Mucosa of rectum (tissue), 2 donors: ENCODE results near the gene NFAT5.
A peak's percentile ranks its signal among the peaks of the same experiment; 100 is the strongest.

Source experiments
- H3K27ac ChIP-seq, 2 donors: one replicate each; pipeline ENCODE4 v1.7.0; 2013; ENCODE audit warnings: inconsistent platforms in 2 of 2, low read depth in 2 of 2, low read length in 2 of 2
- H3K27me3 ChIP-seq, 2 donors: one replicate each; pipeline ENCODE4 v1.7.0; 2013; ENCODE audit warnings: low read length in 2 of 2; ENCODE audit not compliant: control insufficient read depth in 2 of 2, insufficient read depth in 2 of 2
- H3K36me3 ChIP-seq, 2 donors: one replicate each; pipeline ENCODE4 v1.7.0; 2013; ENCODE audit warnings: low read length in 2 of 2; ENCODE audit not compliant: control insufficient read depth in 2 of 2, insufficient read depth in 2 of 2
- H3K4me1 ChIP-seq, 2 donors: one replicate each; pipeline ENCODE4 v1.7.0; 2013; ENCODE audit warnings: low read length in 2 of 2, mild to moderate bottlenecking in 1 of 2; ENCODE audit not compliant: control insufficient read depth in 2 of 2, insufficient read depth in 2 of 2
- H3K4me3 ChIP-seq, 2 donors: one replicate each; pipeline ENCODE4 v1.7.0; 2013; ENCODE audit warnings: low read length in 2 of 2
- H3K9ac ChIP-seq, 2 donors: one replicate each; pipeline ENCODE4 v1.7.0; 2013; ENCODE audit warnings: low read length in 2 of 2, low read depth in 1 of 2, mild to moderate bottlenecking in 1 of 2
- H3K9me3 ChIP-seq, 2 donors: one replicate each; pipeline ENCODE4 v1.7.0; 2013; ENCODE audit warnings: low read length in 2 of 2; ENCODE audit not compliant: control insufficient read depth in 2 of 2
- donor health status: healthy.
- donor health status: Normal muscosa, but diverticular disease.

NFAT5 gene

DNA sequence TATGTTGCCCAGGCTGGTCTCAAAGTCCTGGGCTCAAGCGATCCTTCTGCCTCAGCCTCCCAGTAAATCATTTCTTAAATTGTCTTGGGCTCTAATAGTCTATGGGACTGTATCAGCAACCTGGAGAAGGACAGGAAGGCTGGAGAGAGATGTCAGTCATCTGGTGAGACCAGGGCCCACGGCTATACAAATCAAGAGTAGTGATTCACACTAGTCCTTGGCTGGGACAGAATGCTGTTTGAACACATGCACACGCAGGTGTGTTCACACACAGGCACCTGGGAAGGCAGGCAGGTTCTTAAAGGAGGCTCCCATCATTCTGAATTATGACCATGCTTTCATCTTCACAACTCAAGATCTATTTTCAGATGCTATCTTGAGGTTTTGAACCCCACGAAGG lies 146.5 kb downstream of the NFAT5 start:
- Histone ChIP-seq H3K27ac (no peak overlapping the region), H3K36me3 (peaks cover 8 to 15% of the 10 kb centered on the region in 2 donors), H3K4me3 (no peak overlapping the region), H3K27me3 (no peaks in the 10 kb centered on the region), H3K9me3 (no peaks in the 10 kb centered on the region), H3K9ac (no peak overlapping the region), H3K4me1 (no peaks in the 10 kb centered on the region)

- Histone ChIP-seq H3K4me1 (no peaks in the 10 kb centered on the region), H3K27ac (no peak overlapping the region)
These were observed 147.3 kb downstream of the NFAT5 start for GRCh38 chr16:69712914-69713581.

GRCh38 chr16:69717066-69717465 lies 151.3 kb downstream of the NFAT5 start:
- Histone ChIP-seq H3K9ac (no peak overlapping the region), H3K27me3 (no peaks in the 10 kb centered on the region), H3K36me3 (peaks cover 10% of the 10 kb centered on the region in 2 donors), H3K9me3 (no peaks in the 10 kb centered on the region), H3K27ac (no peak overlapping the region), H3K4me1 (peaks cover 0 to 2% of the 10 kb centered on the region in 2 donors), H3K4me3 (no peak overlapping the region)

More at GRCh38 chr16:69712914-69713581, 147.3 kb downstream of the NFAT5 start:
- H3K27me3 ChIP-seq = no peaks in the 10 kb centered on the region
- H3K4me3 ChIP-seq = no peak overlapping the region
- H3K36me3 ChIP-seq = peaks cover 10 to 16% of the 10 kb centered on the region in 2 donors
- no peak overlapping the region for H3K9ac ChIP-seq
- H3K9me3 ChIP-seq = no peaks in the 10 kb centered on the region

GRCh38 chr16:69718111-69718764 lies 152.5 kb downstream of the NFAT5 start:
- H3K9ac ChIP-seq = no peak overlapping the region
- H3K4me3 ChIP-seq = no peak overlapping the region
- H3K27ac ChIP-seq = no peak overlapping the region
- no peaks in the 10 kb centered on the region for H3K27me3 ChIP-seq
- peaks cover 0 to 2% of the 10 kb centered on the region in 2 donors for H3K4me1 ChIP-seq
- peaks cover 5 to 7% of the 10 kb centered on the region in 2 donors for H3K36me3 ChIP-seq
- no peaks in the 10 kb centered on the region for H3K9me3 ChIP-seq

DNA sequence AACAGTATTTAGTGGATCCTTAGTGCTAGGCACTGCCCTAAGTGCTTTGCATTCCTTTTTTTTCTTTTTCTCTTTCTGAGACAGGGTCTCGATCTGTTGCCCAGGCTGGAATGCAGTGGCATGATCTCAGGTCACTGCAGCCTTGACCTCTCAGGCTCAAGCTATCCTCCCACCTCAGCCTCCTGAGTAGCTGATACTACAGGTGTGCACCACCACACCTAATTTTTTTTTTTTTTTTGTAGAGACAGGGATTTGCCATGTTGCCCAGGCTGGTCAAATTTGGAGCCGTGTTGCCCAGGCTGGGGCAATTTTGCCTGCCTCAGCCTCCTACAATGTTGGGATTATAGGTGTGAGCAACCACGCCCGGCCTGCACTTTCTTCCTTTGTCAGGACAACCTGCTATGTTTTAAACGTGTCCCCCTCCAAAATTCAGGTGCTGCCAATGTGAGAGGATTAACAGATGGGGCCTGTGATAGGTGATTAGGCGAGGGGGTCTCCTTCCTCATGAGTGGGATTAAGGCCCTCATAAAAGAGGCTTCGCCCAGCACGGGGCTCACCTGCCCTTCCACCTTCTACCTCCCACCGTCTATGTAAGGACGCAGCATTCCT lies 155.2 kb downstream of the NFAT5 start:
- Histone ChIP-seq H3K36me3 (peaks cover 4 to 7% of the 10 kb centered on the region in 2 donors), H3K27ac (no peak overlapping the region), H3K4me1 (peaks cover 3 to 16% of the 10 kb centered on the region in 2 donors), H3K27me3 (no peaks in the 10 kb centered on the region), H3K9ac (no peak overlapping the region), H3K9me3 (no peaks in the 10 kb centered on the region), H3K4me3 (no peak overlapping the region)

GRCh38 chr16:69721441-69721957 lies 155.7 kb downstream of the NFAT5 start:
- H3K27ac ChIP-seq = no peak overlapping the region
- peaks cover 4 to 7% of the 10 kb centered on the region in 2 donors for H3K36me3 ChIP-seq
- H3K4me3 ChIP-seq = no peak overlapping the region
- H3K27me3 ChIP-seq = no peaks in the 10 kb centered on the region
- peaks cover 6 to 18% of the 10 kb centered on the region in 2 donors for H3K4me1 ChIP-seq
- no peak overlapping the region for H3K9ac ChIP-seq
- H3K9me3 ChIP-seq = no peaks in the 10 kb centered on the region

DNA sequence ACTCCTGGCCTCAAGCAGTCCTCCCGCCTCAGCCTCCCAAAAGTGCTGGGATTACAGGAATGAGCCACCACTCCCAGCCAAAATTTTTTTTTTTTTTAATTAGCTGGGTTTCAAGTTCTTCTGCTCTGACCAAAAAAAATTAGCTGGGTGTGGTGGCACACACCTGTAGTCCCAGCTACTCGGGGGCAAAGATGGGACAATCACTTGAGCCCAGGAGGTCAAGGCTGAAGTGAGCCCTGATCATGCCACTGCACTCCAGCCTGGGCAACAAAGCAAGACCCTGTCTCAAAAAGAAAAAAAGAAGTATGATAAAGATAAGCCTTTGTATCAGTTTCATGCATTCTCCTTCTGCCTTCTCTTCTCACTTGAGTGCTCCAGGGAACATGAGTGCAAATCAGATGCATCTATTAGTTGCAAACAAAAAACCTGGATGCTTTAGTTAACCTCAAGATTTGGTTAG lies 158.7 kb downstream of the NFAT5 start:
- H3K27ac ChIP-seq = peak overlapping the region; percentile 81 to 85
- no peaks in the 10 kb centered on the region for H3K27me3 ChIP-seq
- peaks cover 12 to 28% of the 10 kb centered on the region in 2 donors for H3K4me1 ChIP-seq
- no peaks in the 10 kb centered on the region for H3K36me3 ChIP-seq
- H3K4me3 ChIP-seq = peak overlapping the region in 1 of 2 donors; percentile 33
- no peaks in the 10 kb centered on the region for H3K9me3 ChIP-seq
- peak overlapping the region in 1 of 2 donors; percentile 10 for H3K9ac ChIP-seq

- Histone ChIP-seq H3K9me3 (no peaks in the 10 kb centered on the region), H3K4me1 (peaks cover 12 to 28% of the 10 kb centered on the region in 2 donors), H3K36me3 (no peaks in the 10 kb centered on the region), H3K27me3 (no peaks in the 10 kb centered on the region), H3K27ac (peak overlapping the region; percentile 81 to 85), H3K4me3 (peak overlapping the region in 1 of 2 donors; percentile 6), H3K9ac (peak overlapping the region in 1 of 2 donors; percentile 24)
These were observed 159.3 kb downstream of the NFAT5 start for GRCh38 chr16:69724981-69725479.

GRCh38 chr16:69725480-69726312 lies 159.9 kb downstream of the NFAT5 start:
- Histone ChIP-seq H3K4me3 (peak overlapping the region; percentile 81 to 83), H3K9ac (peak overlapping the region; percentile 73 to 74), H3K27me3 (no peaks in the 10 kb centered on the region), H3K36me3 (no peaks in the 10 kb centered on the region), H3K9me3 (no peaks in the 10 kb centered on the region), H3K27ac (peak overlapping the region; percentile 85 to 88), H3K4me1 (peaks cover 12 to 27% of the 10 kb centered on the region in 2 donors)
